OCI-LY3 (cell line): Measurements from ENCODE around the gene SYNE1.

ENCODE experiments used
- H2AFZ ChIP-seq: fragments of 200-600, 300-600 bp; shearing (Covaris generic); 2 replicates; pipeline ENCODE4 v1.6.0; 2014; ENCODE audit warnings: antibody characterized with exemption, low read depth, low read length
- H3K27ac ChIP-seq: fragments of 200-600, 300-600 bp; sonication (generic); 2 replicates; pipeline ENCODE4 v1.5.1; 2014; ENCODE audit warnings: mild to moderate bottlenecking, low read length, moderate library complexity, mixed read lengths
- H3K27me3 ChIP-seq: fragments of 200-600, 300-600 bp; sonication (generic); 2 replicates; pipeline ENCODE4 v1.6.1; 2014; ENCODE audit warnings: low read depth, low read length, mixed read lengths
- H3K36me3 ChIP-seq: fragments of 200-600, 300-600 bp; sonication (generic); replicated peaks from 2 replicates; pipeline ENCODE3; 2014; ENCODE audit warnings: low read depth, low read length, mixed read lengths
- H3K4me1 ChIP-seq: fragments of 300-600, 200-600 bp; sonication (generic); 2 replicates; pipeline ENCODE4 v1.6.1; 2014; ENCODE audit warnings: low read length, mixed read lengths
- H3K4me2 ChIP-seq: fragments of 200-600, 300-600 bp; sonication (generic); 2 replicates; pipeline ENCODE4 v1.6.1; 2014; ENCODE audit warnings: low read length, mixed read lengths
- H3K4me3 ChIP-seq: fragments of 300-600, 200-600 bp; sonication (generic); 2 replicates; pipeline ENCODE4 v1.5.1; 2014; ENCODE audit warnings: antibody characterized with exemption, mild to moderate bottlenecking, low read length, moderate library complexity
- H3K79me2 ChIP-seq: fragments of 300-600, 200-600 bp; shearing (Covaris generic); 2 replicates; pipeline ENCODE4 v1.6.1; 2014; ENCODE audit warnings: mild to moderate bottlenecking, low read length, mixed read lengths
- H3K9ac ChIP-seq: fragments of 300-600, 200-600 bp; shearing (Covaris generic); 2 replicates; pipeline ENCODE4 v1.6.0; 2014; ENCODE audit warnings: mild to moderate bottlenecking, low read length, moderate library complexity
- H3K9me3 ChIP-seq: fragments of 200-600, 300-600 bp; shearing (Covaris generic); 2 replicates; pipeline ENCODE4 v1.6.1; 2014; ENCODE audit warnings: low read length, mixed read lengths; ENCODE audit not compliant: insufficient read depth
- H4K20me1 ChIP-seq: fragments of 200-600, 300-600 bp; sonication (generic); 2 replicates; pipeline ENCODE4 v1.6.1; 2016; ENCODE audit warnings: low read length, mixed read lengths; ENCODE audit not compliant: insufficient read depth
- CTCF ChIP-seq: fragments of 200-600, 300-600 bp; sonication (generic); IDR thresholded peaks from 2 replicates; pipeline ENCODE4 v1.5.1; 2014; ENCODE audit warnings: antibody characterized with exemption, low read length, low read depth
- EZH2phosphoT487 ChIP-seq: fragments of 200-600 bp; shearing (Covaris generic); IDR thresholded peaks from 2 replicates; pipeline ENCODE4 v1.6.1; 2018; ENCODE audit warnings: antibody characterized with exemption, mixed run types, low read depth

The SYNE1 gene

GRCh38 chr6:152271776-152272464 lies 365.2 kb downstream of the SYNE1 start:
- H2AFZ ChIP-seq = no peak overlapping the region
- no peaks in the 10 kb centered on the region for H4K20me1 ChIP-seq
- H3K4me3 ChIP-seq = no peak overlapping the region

GRCh38 chr6:152270301-152270925 lies 366.7 kb downstream of the SYNE1 start:
- TF ChIP-seq EZH2phosphoT487 = no peak
- TF ChIP-seq CTCF = no peak
- Histone ChIP-seq H3K4me1 (peaks cover 14% of the 10 kb centered on the region), H3K9ac (no peak overlapping the region), H3K36me3 (no peaks in the 10 kb centered on the region), H3K79me2 (no peaks in the 10 kb centered on the region), H4K20me1 (no peaks in the 10 kb centered on the region), H3K27me3 (peaks cover 14% of the 10 kb centered on the region; the same call in 1 of the 2 replicates), H3K4me2 (no peak overlapping the region), H3K9me3 (no peaks in the 10 kb centered on the region), H2AFZ (no peak overlapping the region), H3K4me3 (no peak overlapping the region), H3K27ac (no peak overlapping the region)

More at GRCh38 chr6:152271776-152272464, 365.2 kb downstream of the SYNE1 start:
- Histone ChIP-seq H3K36me3 (no peaks in the 10 kb centered on the region), H3K27me3 (peaks cover 14% of the 10 kb centered on the region; the same call in 1 of the 2 replicates), H3K9me3 (no peaks in the 10 kb centered on the region), H3K79me2 (no peaks in the 10 kb centered on the region), H3K4me2 (peak overlapping the region; percentile 41), H3K27ac (no peak overlapping the region), H3K4me1 (peaks cover 14% of the 10 kb centered on the region), H3K9ac (no peak overlapping the region)
- peak; percentile 22; the same call in 1 of the 2 replicates for TF ChIP-seq CTCF
- no peak for TF ChIP-seq EZH2phosphoT487

- Histone ChIP-seq H2AFZ (no peak overlapping the region), H3K27ac (no peak overlapping the region), H3K9ac (no peak overlapping the region), H4K20me1 (no peaks in the 10 kb centered on the region), H3K79me2 (no peaks in the 10 kb centered on the region), H3K4me2 (no peak overlapping the region), H3K9me3 (no peaks in the 10 kb centered on the region), H3K4me1 (peaks cover 14% of the 10 kb centered on the region), H3K4me3 (no peak overlapping the region), H3K27me3 (peaks cover 14% of the 10 kb centered on the region; the same call in 1 of the 2 replicates), H3K36me3 (no peaks in the 10 kb centered on the region)
- TF ChIP-seq CTCF (no peak), EZH2phosphoT487 (no peak)
Measured at GRCh38 chr6:152268846-152269442, 368.2 kb downstream of the SYNE1 start.
